Tibial nerve (tissue), 4 donors: ENCODE measurements around the gene RBFOX1.

Source experiments
- EP300 ChIP-seq, 2 donors: sonication (generic); formaldehyde crosslinking; IDR thresholded peaks; one replicate each; pipeline ENCODE4 v1.6.1; 2017; ENCODE audit warnings: antibody characterized with exemption in 2 of 2, mild to moderate bottlenecking in 1 of 2
- POLR2A ChIP-seq, 2 donors: fragments of 450-650 bp; IDR thresholded peaks; one replicate each; pipeline ENCODE4 v1.6.1; 2017; ENCODE audit warnings: antibody characterized with exemption in 2 of 2, mild to moderate bottlenecking in 2 of 2, moderate library complexity in 2 of 2
- TF ChIP-seq, protein P1 (sequence below), 5 experiments: fragments of 200-600 bp in 3 of 5; fragments of 450-650 bp in 2 of 5; sonication (generic) in 3 of 5; IDR thresholded peaks; one replicate each; pipeline ENCODE4 v1.5.1; 2016 to 2019; ENCODE audit warnings: antibody characterized with exemption in 5 of 5, mild to moderate bottlenecking in 3 of 5, moderate library complexity in 2 of 5

DNA sequence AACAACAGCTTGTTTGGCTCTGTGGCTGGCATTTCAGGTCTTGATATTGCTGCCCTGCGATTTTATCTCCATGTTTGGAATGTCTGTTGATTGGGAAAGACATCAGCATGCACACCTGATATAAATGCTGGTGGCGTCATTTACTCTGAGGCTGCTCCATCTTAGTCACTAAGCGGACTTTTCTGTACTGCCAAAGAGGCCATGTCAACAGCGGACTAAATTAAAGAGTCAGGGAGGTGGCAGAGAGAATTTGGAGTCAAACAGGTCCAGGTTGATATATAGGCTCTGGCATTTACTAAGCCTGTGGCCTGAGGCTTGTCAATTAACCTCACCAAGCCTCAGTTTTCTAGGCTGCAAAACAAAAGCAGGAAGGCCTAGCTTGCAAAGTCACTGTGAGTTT, 6.2 kb downstream of the RBFOX1 start:
- TF ChIP-seq, protein P1, sequence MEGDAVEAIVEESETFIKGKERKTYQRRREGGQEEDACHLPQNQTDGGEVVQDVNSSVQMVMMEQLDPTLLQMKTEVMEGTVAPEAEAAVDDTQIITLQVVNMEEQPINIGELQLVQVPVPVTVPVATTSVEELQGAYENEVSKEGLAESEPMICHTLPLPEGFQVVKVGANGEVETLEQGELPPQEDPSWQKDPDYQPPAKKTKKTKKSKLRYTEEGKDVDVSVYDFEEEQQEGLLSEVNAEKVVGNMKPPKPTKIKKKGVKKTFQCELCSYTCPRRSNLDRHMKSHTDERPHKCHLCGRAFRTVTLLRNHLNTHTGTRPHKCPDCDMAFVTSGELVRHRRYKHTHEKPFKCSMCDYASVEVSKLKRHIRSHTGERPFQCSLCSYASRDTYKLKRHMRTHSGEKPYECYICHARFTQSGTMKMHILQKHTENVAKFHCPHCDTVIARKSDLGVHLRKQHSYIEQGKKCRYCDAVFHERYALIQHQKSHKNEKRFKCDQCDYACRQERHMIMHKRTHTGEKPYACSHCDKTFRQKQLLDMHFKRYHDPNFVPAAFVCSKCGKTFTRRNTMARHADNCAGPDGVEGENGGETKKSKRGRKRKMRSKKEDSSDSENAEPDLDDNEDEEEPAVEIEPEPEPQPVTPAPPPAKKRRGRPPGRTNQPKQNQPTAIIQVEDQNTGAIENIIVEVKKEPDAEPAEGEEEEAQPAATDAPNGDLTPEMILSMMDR (IDR thresholded peaks at IDR 0.05), result no peak
- no peak for TF ChIP-seq POLR2A (IDR thresholded peaks at IDR 0.05)
- TF ChIP-seq EP300 (IDR thresholded peaks at IDR 0.05), result no peak
